Trophoblast cell (in vitro differentiated cells and primary cell): ENCODE results near the gene COPE.
A peak's percentile ranks its signal among the peaks of the same experiment; 100 is the strongest.

Experiments
- DNase-seq, 2 donors: peaks; one replicate each; pipeline ENCODE4 v3.0.0-alpha.2; 2016
- H2AFZ ChIP-seq: 2 replicates; pipeline ENCODE4 v1.6.1; 2013; ENCODE audit warnings: low read length, moderate library complexity, mild to moderate bottlenecking; ENCODE audit not compliant: insufficient read depth, poor library complexity
- H2AK5ac ChIP-seq: 2 replicates; pipeline ENCODE4 v1.6.1; 2013; ENCODE audit warnings: mild to moderate bottlenecking, low read length
- H2BK120ac ChIP-seq: 2 replicates; pipeline ENCODE4 v1.6.1; 2013; ENCODE audit warnings: low read length, mild to moderate bottlenecking, moderate library complexity; ENCODE audit not compliant: insufficient read depth, poor library complexity
- H2BK12ac ChIP-seq: 2 replicates; pipeline ENCODE4 v1.6.1; 2013; ENCODE audit warnings: mild to moderate bottlenecking, low read length, moderate library complexity
- H2BK5ac ChIP-seq: 2 replicates; pipeline ENCODE4 v1.6.1; 2013; ENCODE audit warnings: low read length, low read depth, moderate library complexity, mild to moderate bottlenecking; ENCODE audit not compliant: poor library complexity
- H3K14ac ChIP-seq: 2 replicates; pipeline ENCODE4 v1.6.1; 2013; ENCODE audit warnings: mild to moderate bottlenecking, low read length
- H3K18ac ChIP-seq: 2 replicates; pipeline ENCODE4 v1.6.1; 2013; ENCODE audit warnings: mild to moderate bottlenecking, low read length
- H3K23ac ChIP-seq: 2 replicates; pipeline ENCODE4 v1.6.1; 2013; ENCODE audit warnings: low read length
- H3K27ac ChIP-seq: 2 replicates; pipeline ENCODE4 v1.5.1; 2013; ENCODE audit warnings: low read depth, mild to moderate bottlenecking, inconsistent platforms, low read length, moderate library complexity
- H3K27me3 ChIP-seq: 2 replicates; pipeline ENCODE4 v1.6.1; 2013; ENCODE audit warnings: inconsistent platforms, mild to moderate bottlenecking, low read length, moderate library complexity; ENCODE audit not compliant: insufficient read depth
- H3K36me3 ChIP-seq, 2 experiments: 1 replicate in 1 of 2; 2 replicates in 1 of 2; pipeline ENCODE4 v1.6.1; 2013; ENCODE audit warnings: low read length in 2 of 2, mild to moderate bottlenecking in 2 of 2, moderate library complexity in 1 of 2; ENCODE audit not compliant: insufficient read depth in 2 of 2, control insufficient read depth in 1 of 2
- H3K4ac ChIP-seq: 2 replicates; pipeline ENCODE4 v1.6.1; 2013; ENCODE audit warnings: low read depth, mild to moderate bottlenecking, low read length, moderate library complexity
- H3K4me1 ChIP-seq, 2 experiments: 1 replicate in 1 of 2; 2 replicates in 1 of 2; pipeline ENCODE4 v1.6.1; 2013; ENCODE audit warnings: low read length in 2 of 2, mild to moderate bottlenecking in 2 of 2, moderate library complexity in 1 of 2; ENCODE audit not compliant: insufficient read depth in 2 of 2, control insufficient read depth in 1 of 2
- H3K4me2 ChIP-seq: 2 replicates; pipeline ENCODE4 v1.6.1; 2013; ENCODE audit warnings: inconsistent platforms, mild to moderate bottlenecking, low read length, moderate library complexity
- H3K4me3 ChIP-seq: 2 replicates; pipeline ENCODE4 v1.5.1; 2013; ENCODE audit warnings: mild to moderate bottlenecking, low read depth, low read length, inconsistent platforms
- H3K79me1 ChIP-seq: one replicate; pipeline ENCODE4 v1.6.1; 2013; ENCODE audit warnings: low read length
- H3K79me2 ChIP-seq: 2 replicates; pipeline ENCODE4 v1.6.1; 2013; ENCODE audit warnings: low read length, mild to moderate bottlenecking; ENCODE audit not compliant: control insufficient read depth, insufficient read depth, poor library complexity
- H3K9ac ChIP-seq: 2 replicates; pipeline ENCODE4 v1.6.1; 2013; ENCODE audit warnings: mild to moderate bottlenecking, low read length
- H3K9me3 ChIP-seq: 2 replicates; pipeline ENCODE4 v1.6.1; 2013; ENCODE audit warnings: low read depth, mild to moderate bottlenecking, control low read depth, inconsistent platforms, low read length; ENCODE audit not compliant: insufficient read depth
- H4K12ac ChIP-seq: 2 replicates; pipeline ENCODE4 v1.6.1; 2013; ENCODE audit warnings: low read depth, mild to moderate bottlenecking, low read length, moderate library complexity
- H4K8ac ChIP-seq: 2 replicates; pipeline ENCODE4 v1.6.1; 2013; ENCODE audit warnings: low read depth, mild to moderate bottlenecking, low read length, moderate library complexity
- H4K91ac ChIP-seq: one replicate; pipeline ENCODE4 v1.6.1; 2013; ENCODE audit warnings: low read depth, mild to moderate bottlenecking, low read length, moderate library complexity
- WGBS: extraction: QIAGEN DNeasy Blood & Tissue Kit; methylation state at CpG from one replicate; pipeline ENCODE4 v1.1.7; 2013; ENCODE audit warnings: missing lambda C conversion rate; ENCODE audit not compliant: insufficient read length, insufficient coverage; ENCODE audit errors: extremely low coverage; 5-methylcytosine and 5-hydroxymethylcytosine counted together

The COPE gene

GRCh38 chr19:18895824-18896341 lies 23.3 kb downstream of the COPE start, which contains the start of gene CERS1:
CERS1 (minus strand) TSS chr19:18896158; CDS start chr19:18896072, 86 bp downstream.
- H2AFZ ChIP-seq: peak within 1 kb of the TSS; percentile 2
- peak in 1 of 2 donors; percentile 22 for DNase-seq
- no peak within 1 kb of the TSS for H3K23ac ChIP-seq
- no peaks in the 10 kb centered on the region for H3K79me2 ChIP-seq
- H4K8ac ChIP-seq: no peak within 1 kb of the TSS
- peaks cover 6% of the 10 kb centered on the region for H3K9me3 ChIP-seq
- peak within 1 kb of the TSS; percentile 25 for H3K9ac ChIP-seq
- no peak within 1 kb of the TSS for H2BK120ac ChIP-seq
- no peak within 1 kb of the TSS for H4K12ac ChIP-seq
- no peak within 1 kb of the TSS for H2BK5ac ChIP-seq
- peaks cover 7 to 11% of the 10 kb centered on the region in 2 experiments for H3K4me1 ChIP-seq
- peaks cover 6% of the 10 kb centered on the region for H3K27me3 ChIP-seq
- H3K4ac ChIP-seq: no peak within 1 kb of the TSS
- H3K36me3 ChIP-seq: peaks cover 16 to 23% of the 10 kb centered on the region in 2 experiments
- no peak within 1 kb of the TSS for H4K91ac ChIP-seq
- H3K4me3 ChIP-seq: peak within 1 kb of the TSS; percentile 66
- H3K14ac ChIP-seq: peak within 1 kb of the TSS; percentile 27
- no CpG with 5 or more reads among the region's 89 CpGs for WGBS
- no peak within 1 kb of the TSS for H2AK5ac ChIP-seq
- H3K18ac ChIP-seq: no peak within 1 kb of the TSS
- H2BK12ac ChIP-seq: no peak within 1 kb of the TSS
- peaks cover 2% of the 10 kb centered on the region for H3K79me1 ChIP-seq
- peak within 1 kb of the TSS; percentile 94 for H3K4me2 ChIP-seq
- H3K27ac ChIP-seq: no peak within 1 kb of the TSS

GRCh38 chr19:18895038-18895823 lies 24.0 kb downstream of the COPE start:
- Histone ChIP-seq H3K79me2 (no peaks in the 10 kb centered on the region), H3K9me3 (peaks cover 6% of the 10 kb centered on the region), H3K27ac (no peak overlapping the region), H2AK5ac (no peak overlapping the region), H3K79me1 (peaks cover 2% of the 10 kb centered on the region), H4K12ac (no peak overlapping the region), H3K4me3 (peak overlapping the region; percentile 66), H2BK5ac (no peak overlapping the region), H3K23ac (no peak overlapping the region), H2AFZ (peak overlapping the region; percentile 2), H3K18ac (no peak overlapping the region), H4K8ac (no peak overlapping the region), H3K14ac (peak overlapping the region; percentile 27), H3K27me3 (peaks cover 6% of the 10 kb centered on the region), H3K4me2 (peak overlapping the region; percentile 94), H3K9ac (peak overlapping the region; percentile 25), H2BK120ac (no peak overlapping the region), H3K36me3 (peaks cover 10 to 17% of the 10 kb centered on the region in 2 experiments), H4K91ac (no peak overlapping the region), H3K4me1 (peaks cover 7 to 11% of the 10 kb centered on the region in 2 experiments), H3K4ac (no peak overlapping the region), H2BK12ac (no peak overlapping the region)
- no CpG with 5 or more reads among the region's 72 CpGs for WGBS
- peak in 1 of 2 donors; percentile 35 for DNase-seq

DNA sequence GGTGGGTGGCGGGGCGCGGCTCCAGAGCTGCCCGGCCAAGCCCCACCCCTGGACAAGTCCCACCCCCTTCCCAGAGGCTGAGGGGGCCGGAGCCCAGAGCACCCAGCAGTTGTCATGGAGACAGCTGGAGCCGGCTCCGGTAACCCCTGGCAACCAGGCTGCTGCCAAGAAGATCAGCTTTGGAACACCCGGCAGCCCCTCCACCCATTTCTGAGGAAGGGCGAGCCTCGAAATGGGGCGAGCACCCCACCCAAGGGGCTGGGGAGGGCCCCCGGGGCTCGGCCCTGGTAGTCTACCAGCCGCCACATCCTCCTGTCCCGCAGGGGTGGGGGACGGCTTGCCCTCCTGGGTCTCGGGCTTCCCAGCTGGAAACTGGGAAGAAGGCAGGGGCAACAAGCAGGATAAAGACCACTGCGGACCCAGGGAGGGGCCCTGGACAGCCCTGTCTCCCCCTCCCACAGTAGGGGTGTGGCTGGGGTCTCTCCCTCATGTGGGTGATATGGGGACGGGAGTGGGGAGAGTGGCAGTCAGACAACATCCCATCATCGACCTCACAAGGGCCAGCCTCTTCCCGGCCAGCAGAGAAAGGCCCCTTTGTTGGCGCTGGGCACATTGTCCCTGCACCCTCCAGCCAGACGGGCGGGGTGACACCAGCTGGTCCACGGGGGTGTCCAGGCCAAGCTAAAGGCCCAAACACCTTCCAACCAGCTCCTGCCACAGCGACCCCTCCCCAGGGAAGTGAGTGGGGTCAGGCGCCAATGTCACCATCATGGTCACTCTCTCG lies 24.7 kb downstream of the COPE start:
- Histone ChIP-seq H3K23ac (no peak overlapping the region), H3K4me2 (peak overlapping the region; percentile 94), H3K9me3 (peaks cover 10% of the 10 kb centered on the region), H3K27ac (no peak overlapping the region), H4K12ac (no peak overlapping the region), H3K36me3 (peaks cover 3 to 9% of the 10 kb centered on the region in 2 experiments), H4K8ac (no peak overlapping the region), H3K79me1 (peaks cover 2% of the 10 kb centered on the region), H3K18ac (no peak overlapping the region), H3K79me2 (no peaks in the 10 kb centered on the region), H3K27me3 (peaks cover 6% of the 10 kb centered on the region), H3K4me1 (peaks cover 7 to 11% of the 10 kb centered on the region in 2 experiments), H2BK5ac (no peak overlapping the region), H2BK120ac (no peak overlapping the region), H3K9ac (no peak overlapping the region), H3K4ac (no peak overlapping the region), H4K91ac (no peak overlapping the region), H3K4me3 (no peak overlapping the region), H2AFZ (no peak overlapping the region), H2BK12ac (no peak overlapping the region), H3K14ac (no peak overlapping the region), H2AK5ac (no peak overlapping the region)
- DNase-seq: no peak
- no CpG with 5 or more reads among the region's 28 CpGs for WGBS

DNA sequence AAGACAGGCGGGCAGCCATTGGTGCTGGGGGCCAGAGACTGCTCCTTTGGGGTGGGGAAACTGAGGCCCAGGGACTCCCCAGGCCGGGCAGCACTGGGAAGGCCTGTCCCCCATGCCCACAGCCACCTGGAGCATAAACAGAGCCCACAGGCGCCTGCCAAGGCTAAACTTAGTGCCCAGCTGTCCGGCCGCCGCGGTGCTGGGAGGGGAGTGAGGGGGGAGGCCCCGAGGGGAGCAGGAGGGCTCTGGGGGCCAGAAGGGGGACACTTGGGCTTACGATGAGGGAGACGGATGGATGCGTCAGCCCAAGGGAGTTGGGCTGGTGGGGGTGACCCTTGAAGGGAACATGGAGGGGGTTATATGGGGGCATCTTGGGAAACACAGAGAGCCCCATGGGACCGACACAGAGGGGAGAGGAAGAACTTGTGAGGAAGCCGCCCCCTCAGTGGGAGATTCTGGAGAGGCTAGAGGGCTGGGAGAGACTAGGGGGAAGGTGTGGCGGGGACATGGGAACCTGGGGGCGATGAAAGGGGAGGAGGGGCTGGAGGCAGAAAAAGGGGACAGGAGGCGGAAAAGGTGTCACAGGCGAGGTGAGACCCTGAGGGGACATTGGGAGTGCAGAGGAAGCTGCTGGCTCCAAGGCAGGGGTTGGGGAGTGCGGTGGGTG lies 25.5 kb downstream of the COPE start:
- no peak overlapping the region for H4K8ac ChIP-seq
- no peak overlapping the region for H3K9ac ChIP-seq
- peaks cover 10% of the 10 kb centered on the region for H3K9me3 ChIP-seq
- no peak for DNase-seq
- H3K14ac ChIP-seq: no peak overlapping the region
- H3K18ac ChIP-seq: no peak overlapping the region
- WGBS: no CpG with 5 or more reads among the region's 18 CpGs
- peaks cover 0 to 2% of the 10 kb centered on the region in 2 experiments for H3K36me3 ChIP-seq
- no peak overlapping the region for H3K4ac ChIP-seq
- no peak overlapping the region for H2AK5ac ChIP-seq
- no peak overlapping the region for H3K4me2 ChIP-seq
- peaks cover 7 to 9% of the 10 kb centered on the region in 2 experiments for H3K4me1 ChIP-seq
- no peak overlapping the region for H3K27ac ChIP-seq
- H4K91ac ChIP-seq: no peak overlapping the region
- H2BK120ac ChIP-seq: no peak overlapping the region
- peaks cover 6% of the 10 kb centered on the region for H3K27me3 ChIP-seq
- peaks cover 2% of the 10 kb centered on the region for H3K79me1 ChIP-seq
- H2BK5ac ChIP-seq: no peak overlapping the region
- H3K23ac ChIP-seq: no peak overlapping the region
- H2BK12ac ChIP-seq: no peak overlapping the region
- no peak overlapping the region for H2AFZ ChIP-seq
- H3K4me3 ChIP-seq: no peak overlapping the region
- no peaks in the 10 kb centered on the region for H3K79me2 ChIP-seq
- no peak overlapping the region for H4K12ac ChIP-seq
